Esophagus muscularis mucosa (tissue), 4 donors: ENCODE results near the gene TMPRSS9. TPM values are rescaled to one million over a fixed set of nuclear protein-coding genes. Genes with fewer than 3 reads are reported as not detected.

Experiments used
- DNase-seq: peaks from one replicate; pipeline ENCODE4 v3.0.0-alpha.2; 2017; ENCODE audit errors: extremely low spot score
- H3K27ac ChIP-seq, 4 donors: fragments of 200-600 bp; sonication (generic); replicated peaks in 1 of 4; 1 replicate in 3 of 4; 2 replicates in 1 of 4; pipeline ENCODE4 v1.5.1; 2016 to 2019; ENCODE audit warnings: mild to moderate bottlenecking in 1 of 4
- H3K27me3 ChIP-seq, 4 donors: fragments of 200-600 bp; sonication (generic); one replicate each; pipeline versions ENCODE4 v1.5.1 to v1.6.0; 2016 to 2019
- H3K36me3 ChIP-seq, 4 donors: fragments of 200-600 bp; sonication (generic); one replicate each; pipeline ENCODE4 v1.5.1; 2016 to 2019
- H3K4me1 ChIP-seq, 4 donors: fragments of 200-600 bp; sonication (generic); one replicate each; pipeline ENCODE4 v1.5.1; 2016 to 2019
- H3K4me3 ChIP-seq, 4 donors: fragments of 200-600 bp; sonication (generic); 1 replicate in 2 of 4; 2 replicates in 2 of 4; pipeline ENCODE4 v1.5.1; 2016 to 2019; ENCODE audit warnings: mild to moderate bottlenecking in 4 of 4, moderate library complexity in 1 of 4
- H3K9me3 ChIP-seq, 4 donors: fragments of 200-600 bp; sonication (generic); 1 replicate in 3 of 4; 2 replicates in 1 of 4; pipeline ENCODE4 v1.5.1; 2016 to 2019
- CTCF ChIP-seq, 3 experiments: fragments of 200-600 bp in 2 of 3; fragments of 450-650 bp in 1 of 3; sonication (generic) in 2 of 3; IDR thresholded peaks; one replicate each; pipeline ENCODE4 v1.5.1; 2017 to 2019; ENCODE audit warnings: antibody characterized with exemption in 3 of 3, mild to moderate bottlenecking in 2 of 3, moderate library complexity in 1 of 3
- EP300 ChIP-seq: sonication (generic); formaldehyde crosslinking; IDR thresholded peaks from one replicate; pipeline ENCODE4 v1.6.1; 2017; ENCODE audit warnings: antibody characterized with exemption
- POLR2A ChIP-seq: fragments of 450-650 bp; IDR thresholded peaks from one replicate; pipeline ENCODE4 v1.6.1; 2017; ENCODE audit warnings: antibody characterized with exemption, moderate library complexity, mild to moderate bottlenecking, low read depth
- POLR2AphosphoS5 ChIP-seq, 2 donors: sonication (generic); formaldehyde crosslinking; IDR thresholded peaks; one replicate each; pipeline ENCODE4 v1.6.1; 2017; ENCODE audit warnings: antibody characterized with exemption in 2 of 2
- WGBS: methylation state at CpG from one replicate; pipeline ENCODE4 v1.1.5; 2018; 5-methylcytosine and 5-hydroxymethylcytosine counted together
- intact Hi-C: fragments of 100-400 bp; cut with DNase I; formaldehyde crosslinking; loops from one replicate; pipeline ENCODE4 v1.15.1; 2023
- total RNA-seq, 4 donors: library from RNA; depleted of rRNA; stranded (reverse); fragments of >200 nt; gene quantifications; one replicate each; pipeline versions ENCODE4 v1.1.0 to v1.2.1, GENCODE V29; 2016

TMPRSS9 gene
- total RNA-seq, 4 donors from 2014 or later, result 0.17 TPM; not detected in 3

DNA sequence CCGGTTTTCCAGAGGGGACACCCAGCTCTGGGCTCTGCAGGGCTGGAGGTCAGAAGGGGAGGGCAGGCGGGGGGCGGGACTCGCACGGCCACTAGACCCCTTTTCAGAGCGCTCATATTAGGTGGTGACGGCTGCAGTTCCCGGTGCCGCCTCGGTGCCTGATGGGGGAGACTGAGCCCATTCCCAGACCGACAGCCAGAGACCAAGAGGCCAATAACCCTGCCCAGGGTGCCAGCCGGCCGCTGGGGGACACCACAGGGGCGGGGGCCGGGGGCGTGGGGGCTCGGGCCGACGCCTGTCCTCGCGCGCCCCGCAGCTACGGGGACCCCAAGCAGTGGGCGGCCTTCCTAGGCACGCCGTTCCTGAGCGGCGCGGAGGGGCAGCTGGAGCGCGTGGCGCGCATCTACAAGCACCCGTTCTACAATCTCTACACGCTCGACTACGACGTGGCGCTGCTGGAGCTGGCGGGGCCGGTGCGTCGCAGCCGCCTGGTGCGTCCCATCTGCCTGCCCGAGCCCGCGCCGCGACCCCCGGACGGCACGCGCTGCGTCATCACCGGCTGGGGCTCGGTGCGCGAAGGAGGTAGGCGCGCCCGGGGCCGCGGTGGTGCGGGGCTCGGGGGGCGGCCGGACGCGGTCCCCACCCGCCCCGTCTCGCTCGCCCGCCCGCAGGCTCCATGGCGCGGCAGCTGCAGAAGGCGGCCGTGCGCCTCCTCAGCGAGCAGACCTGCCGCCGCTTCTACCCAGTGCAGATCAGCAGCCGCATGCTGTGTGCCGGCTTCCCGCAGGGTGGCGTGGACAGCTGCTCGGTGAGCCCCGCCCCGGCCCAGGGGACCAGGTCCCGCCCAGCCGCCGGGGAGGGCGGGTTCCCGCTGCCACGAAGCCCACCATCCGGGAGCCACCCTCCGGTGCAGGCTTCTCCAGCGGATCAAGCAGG, 64.9 kb downstream of the TMPRSS9 start:
- Histone ChIP-seq H3K27me3 (no peaks in the 10 kb centered on the region), H3K9me3 (no peaks in the 10 kb centered on the region), H3K4me3 (peak overlapping the region; percentile 25 to 45 (median 37)), H3K4me1 (peaks cover 28 to 61% (median 40%) of the 10 kb centered on the region in 4 donors), H3K27ac (no peak overlapping the region), H3K36me3 (peaks cover 0 to 23% (median 12%) of the 10 kb centered on the region in 4 donors)
- intact Hi-C loops, result no loop called here
- no peak for TF ChIP-seq POLR2A
- peak; percentile 20 to 46 (median 23) for TF ChIP-seq CTCF (IDR thresholded peaks at IDR 0.05)
- no peak for DNase-seq
- 42% methylated on average over 21 of the region's 101 CpGs for WGBS

DNA sequence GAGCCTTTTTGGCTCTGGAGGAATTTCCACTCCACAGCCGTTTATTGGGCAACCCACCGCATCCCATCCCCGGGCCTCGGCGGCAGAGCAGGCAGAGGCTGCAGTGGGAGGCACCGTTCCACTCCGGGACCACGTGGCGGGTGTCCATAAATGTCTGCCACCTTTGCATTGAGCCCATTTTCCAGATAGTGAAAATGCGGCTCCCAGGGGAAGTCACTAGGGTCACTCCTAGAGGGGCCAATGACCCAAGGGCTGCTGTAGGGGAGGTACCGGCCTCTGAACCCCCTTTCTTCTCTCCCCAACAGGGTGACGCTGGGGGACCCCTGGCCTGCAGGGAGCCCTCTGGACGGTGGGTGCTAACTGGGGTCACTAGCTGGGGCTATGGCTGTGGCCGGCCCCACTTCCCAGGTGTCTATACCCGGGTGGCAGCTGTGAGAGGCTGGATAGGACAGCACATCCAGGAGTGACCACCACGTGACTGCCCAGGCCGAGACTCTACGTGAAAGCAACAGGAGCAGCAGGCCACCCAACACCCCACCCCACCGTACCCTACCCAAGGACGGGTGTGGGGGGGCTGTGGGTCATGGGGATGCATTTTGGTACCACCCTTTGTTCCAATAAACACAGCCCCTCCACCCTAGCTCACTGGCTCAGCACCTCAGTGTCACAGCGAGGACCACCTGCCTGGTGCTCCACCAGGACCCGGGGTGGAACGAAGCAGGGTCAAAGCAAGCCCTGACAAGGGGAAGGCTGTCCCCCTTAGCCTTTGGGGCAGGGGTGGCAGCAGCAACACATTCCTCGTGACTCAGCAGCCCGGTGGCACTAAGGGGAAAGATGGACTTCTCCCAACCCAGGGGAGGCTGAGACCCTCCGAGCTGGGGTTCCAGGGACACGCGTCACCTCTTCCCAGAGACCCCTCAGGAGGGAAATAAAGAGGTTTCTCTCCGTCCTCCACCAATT, 65.8 kb downstream of the TMPRSS9 start:
- no peak for DNase-seq
- H3K27ac ChIP-seq, result peak overlapping the region in 1 of 4 donors; percentile 98
- H3K27me3 ChIP-seq, result no peaks in the 10 kb centered on the region
- peaks cover 0 to 31% (median 19%) of the 10 kb centered on the region in 4 donors for H3K36me3 ChIP-seq
- no peaks in the 10 kb centered on the region for H3K9me3 ChIP-seq
- intact Hi-C loops, result no loop called here
- WGBS, result 60% methylated on average over 15 of the region's 29 CpGs
- TF ChIP-seq EP300, result no peak
- peak in 1 of 3 experiments; percentile 2 for TF ChIP-seq CTCF (IDR thresholded peaks at IDR 0.05)
- H3K4me1 ChIP-seq, result peaks cover 28 to 61% (median 40%) of the 10 kb centered on the region in 4 donors
- H3K4me3 ChIP-seq, result peak overlapping the region; percentile 89 to 91 (median 90)

GRCh38 chr19:2426611-2427428, 66.8 kb downstream of the TMPRSS9 start:
- intact Hi-C loops, result no loop called here
- peak overlapping the region; percentile 89 to 91 (median 90) for H3K4me3 ChIP-seq
- H3K9me3 ChIP-seq, result no peaks in the 10 kb centered on the region
- H3K4me1 ChIP-seq, result peaks cover 28 to 61% (median 40%) of the 10 kb centered on the region in 4 donors
- WGBS, result 7% methylated on average over 31 of the region's 66 CpGs
- peak overlapping the region; percentile 94 to 98 (median 98) for H3K27ac ChIP-seq
- H3K36me3 ChIP-seq, result peaks cover 0 to 41% (median 28%) of the 10 kb centered on the region in 4 donors
- no peaks in the 10 kb centered on the region for H3K27me3 ChIP-seq
- TF ChIP-seq CTCF (IDR thresholded peaks at IDR 0.05) (no peak), POLR2A (no peak), POLR2AphosphoS5 (IDR thresholded peaks at IDR 0.05) (no peak), EP300 (no peak)
- DNase-seq, result no peak
